ENCODE measurements around the gene RER1.

The RER1 gene

DNA sequence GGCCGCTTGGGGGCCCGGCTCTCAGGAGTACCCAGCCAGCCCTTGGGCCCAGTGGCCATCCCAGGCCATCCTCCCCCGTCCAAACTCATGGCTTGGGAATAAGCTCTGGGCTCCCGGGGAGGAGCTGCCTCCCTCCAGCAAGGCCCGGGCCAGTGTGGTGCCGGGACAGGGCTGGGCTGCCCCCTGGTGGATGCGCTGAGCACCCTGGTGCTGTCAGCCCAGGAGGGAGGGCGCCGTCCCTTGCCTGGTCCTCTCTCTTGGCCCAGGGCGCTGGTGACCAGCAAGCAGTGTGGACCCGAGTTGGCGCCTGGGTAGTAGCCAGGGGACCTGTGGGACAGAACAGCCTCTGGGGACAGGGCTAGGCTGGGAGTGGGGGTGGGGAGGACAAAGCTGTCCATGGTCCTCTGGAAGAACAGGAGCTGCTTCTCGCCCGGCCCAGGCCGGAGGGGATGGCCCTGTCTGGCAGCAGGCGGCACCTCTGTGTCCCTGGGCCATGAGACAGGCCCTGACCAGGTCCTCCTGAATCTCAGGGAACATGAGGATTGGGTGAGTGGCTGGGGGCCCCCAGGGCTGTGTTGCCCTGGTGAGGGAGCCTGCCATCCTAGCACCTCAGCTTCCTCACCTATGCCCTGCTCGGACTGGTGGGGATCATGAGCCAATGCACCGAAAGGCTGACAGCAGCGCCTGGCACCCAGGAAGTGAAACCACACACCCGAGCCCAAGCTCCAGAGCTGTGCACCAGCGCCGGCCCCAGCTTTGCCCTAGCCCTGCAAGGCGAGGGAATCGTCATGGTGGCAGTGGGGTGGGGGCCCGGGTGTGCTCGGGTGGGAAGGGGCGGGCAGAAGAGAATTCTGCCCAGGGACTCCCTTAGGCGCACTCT lies 9.7 kb upstream of the RER1 start:
- no peaks in the 10 kb centered on the region for H3K27me3 ChIP-seq (ENCODE audit: control insufficient read depth, insufficient read depth, low read length)
- H3K4me1 ChIP-seq (ENCODE audit: control insufficient read depth, insufficient read depth, low read length): peaks cover 5% of the 10 kb centered on the region
- H3K9ac ChIP-seq (ENCODE audit: low read length): no peak overlapping the region
- H3K9me3 ChIP-seq (ENCODE audit: control insufficient read depth, low read length): no peaks in the 10 kb centered on the region
- no peak overlapping the region for H3K4me3 ChIP-seq (ENCODE audit: low read length)
- H3K36me3 ChIP-seq (ENCODE audit: control insufficient read depth, insufficient read depth, low read length): no peaks in the 10 kb centered on the region

DNA sequence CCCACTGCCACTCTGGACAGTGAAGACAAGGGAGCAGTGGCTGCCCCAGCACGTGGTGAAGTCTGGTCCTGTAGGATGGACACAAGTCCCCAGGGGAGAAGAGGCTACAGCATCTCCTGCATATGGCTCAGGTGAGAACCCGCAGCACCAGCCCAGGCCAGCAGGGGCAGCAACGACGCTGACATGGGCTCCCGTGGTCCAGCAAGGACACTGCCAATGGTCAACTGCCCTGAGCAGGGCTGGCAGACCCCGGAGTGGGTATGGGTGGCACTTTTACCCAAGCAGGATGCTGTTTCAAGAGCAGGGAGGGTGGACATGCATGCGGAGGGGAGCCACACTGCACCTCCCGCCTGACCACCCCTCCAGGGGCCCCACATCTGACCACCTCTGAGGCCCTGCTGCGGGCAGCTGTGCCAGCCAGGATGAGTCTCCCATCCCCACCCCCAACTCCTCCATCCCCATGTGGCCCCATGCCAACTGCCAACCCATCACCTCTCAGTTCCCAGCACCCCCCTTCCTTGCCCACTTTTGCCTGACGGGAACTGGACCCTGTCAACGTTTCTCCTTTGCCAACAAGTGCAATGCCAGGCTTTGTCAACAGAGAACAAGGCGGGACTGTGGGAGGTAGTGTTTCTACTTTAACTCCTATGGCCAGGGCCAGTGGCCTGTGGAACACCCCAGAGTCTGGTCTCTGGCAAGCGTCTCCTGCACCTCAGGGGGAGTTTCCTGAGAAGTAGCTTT lies 8.8 kb upstream of the RER1 start:
- no peaks in the 10 kb centered on the region for H3K27me3 ChIP-seq (ENCODE audit: control insufficient read depth, insufficient read depth, low read length)
- H3K9ac ChIP-seq (ENCODE audit: low read length): no peak overlapping the region
- no peaks in the 10 kb centered on the region for H3K9me3 ChIP-seq (ENCODE audit: control insufficient read depth, low read length)
- H3K4me3 ChIP-seq (ENCODE audit: low read length): no peak overlapping the region
- no peaks in the 10 kb centered on the region for H3K36me3 ChIP-seq (ENCODE audit: control insufficient read depth, insufficient read depth, low read length)
- peaks cover 5% of the 10 kb centered on the region for H3K4me1 ChIP-seq (ENCODE audit: control insufficient read depth, insufficient read depth, low read length)

DNA sequence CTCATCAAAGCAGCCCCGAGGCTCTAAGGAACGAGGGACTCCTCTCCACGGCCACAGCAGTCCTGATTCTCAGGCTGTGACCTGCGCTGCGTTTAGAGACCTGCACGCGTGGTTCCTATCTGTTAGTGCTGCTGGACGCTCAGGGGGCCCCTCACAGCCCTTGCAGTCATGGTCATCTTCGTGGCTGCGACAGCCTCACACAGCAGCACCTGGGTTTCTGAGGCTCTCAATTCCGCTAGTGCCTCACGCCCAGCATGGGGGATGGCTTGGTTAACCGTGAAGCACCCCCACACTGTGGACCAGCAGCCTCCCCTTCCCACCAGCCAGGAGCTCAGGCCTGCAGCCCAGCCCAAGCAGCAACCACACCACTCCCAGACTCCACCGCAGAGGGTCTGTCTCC lies 8.1 kb upstream of the RER1 start:
- Histone ChIP-seq H3K4me3 (ENCODE audit: low read length) (no peak overlapping the region), H3K4me1 (ENCODE audit: control insufficient read depth, insufficient read depth, low read length) (peaks cover 5% of the 10 kb centered on the region), H3K9ac (ENCODE audit: low read length) (no peak overlapping the region), H3K27me3 (ENCODE audit: control insufficient read depth, insufficient read depth, low read length) (no peaks in the 10 kb centered on the region), H3K9me3 (ENCODE audit: control insufficient read depth, low read length) (no peaks in the 10 kb centered on the region), H3K36me3 (ENCODE audit: control insufficient read depth, insufficient read depth, low read length) (no peaks in the 10 kb centered on the region)

DNA sequence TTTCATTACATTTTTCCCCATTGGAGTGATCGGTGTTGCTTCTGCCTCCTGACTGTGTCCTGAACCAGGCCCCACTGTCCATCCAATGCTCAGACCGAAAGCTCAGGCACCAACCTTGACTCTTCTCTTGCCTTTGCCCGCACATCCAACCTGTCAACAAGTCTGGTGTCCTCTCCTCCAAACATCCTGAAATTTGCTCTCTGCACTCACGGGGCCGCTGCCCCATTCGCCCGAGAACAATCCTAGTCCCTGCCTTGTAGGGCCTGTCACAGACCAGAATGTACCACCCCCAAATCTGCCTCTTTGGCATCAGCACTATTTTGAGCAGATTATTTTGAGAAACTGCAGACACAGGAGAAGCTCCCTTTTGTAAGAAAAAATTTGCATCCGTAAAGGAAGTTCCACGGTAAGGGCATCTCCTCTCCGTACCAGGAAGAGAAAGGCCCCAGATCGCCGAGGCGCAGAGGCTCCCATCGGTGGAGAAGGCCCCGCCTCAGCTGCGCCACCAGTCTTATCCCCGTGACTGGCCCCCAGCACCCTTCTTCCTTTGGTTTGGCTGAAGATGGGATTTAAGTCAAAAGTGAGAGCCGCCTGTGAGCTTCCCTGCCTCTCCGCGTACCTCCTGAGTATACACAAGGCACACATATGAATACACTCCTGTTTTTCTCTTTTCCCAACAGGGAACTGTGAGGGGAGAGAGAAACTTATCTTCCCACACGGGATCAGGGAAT lies 7.3 kb upstream of the RER1 start:
- Histone ChIP-seq H3K4me1 (ENCODE audit: control insufficient read depth, insufficient read depth, low read length) (peaks cover 5% of the 10 kb centered on the region), H3K27me3 (ENCODE audit: control insufficient read depth, insufficient read depth, low read length) (no peaks in the 10 kb centered on the region), H3K9me3 (ENCODE audit: control insufficient read depth, low read length) (no peaks in the 10 kb centered on the region), H3K9ac (ENCODE audit: low read length) (no peak overlapping the region), H3K36me3 (ENCODE audit: control insufficient read depth, insufficient read depth, low read length) (no peaks in the 10 kb centered on the region), H3K4me3 (ENCODE audit: low read length) (no peak overlapping the region)

DNA sequence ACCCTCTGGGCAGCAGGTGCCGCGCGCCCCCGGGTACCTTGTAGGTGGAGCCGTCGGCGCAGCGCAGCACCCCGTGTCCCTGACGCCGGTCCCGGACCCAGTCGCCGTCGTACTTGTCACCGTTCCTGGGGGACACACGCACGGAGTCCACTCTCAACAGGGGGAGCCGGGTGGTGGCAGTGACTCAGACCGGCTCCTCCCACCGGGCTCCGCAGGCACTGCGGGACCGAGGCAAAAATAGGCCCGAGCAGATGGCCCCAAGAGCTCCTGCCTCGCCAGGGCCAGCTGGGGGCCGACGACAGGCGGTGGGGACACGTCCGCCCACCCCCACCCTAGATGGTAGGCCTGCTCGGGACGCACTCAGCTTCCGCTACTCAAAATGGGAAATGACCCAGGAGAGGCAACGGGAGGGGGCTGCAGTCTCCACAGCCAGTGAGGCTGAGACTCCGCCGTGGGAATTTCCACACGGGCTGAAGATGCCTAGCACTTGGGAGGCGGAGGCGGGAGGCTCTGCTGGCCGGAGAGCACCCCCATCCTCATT lies 6.6 kb upstream of the RER1 start:
- H3K4me3 ChIP-seq (ENCODE audit: low read length): no peak overlapping the region
- H3K9me3 ChIP-seq (ENCODE audit: control insufficient read depth, low read length): no peaks in the 10 kb centered on the region
- H3K27me3 ChIP-seq (ENCODE audit: control insufficient read depth, insufficient read depth, low read length): no peaks in the 10 kb centered on the region
- no peaks in the 10 kb centered on the region for H3K36me3 ChIP-seq (ENCODE audit: control insufficient read depth, insufficient read depth, low read length)
- no peak overlapping the region for H3K9ac ChIP-seq (ENCODE audit: low read length)
- H3K4me1 ChIP-seq (ENCODE audit: control insufficient read depth, insufficient read depth, low read length): peaks cover 8% of the 10 kb centered on the region

DNA sequence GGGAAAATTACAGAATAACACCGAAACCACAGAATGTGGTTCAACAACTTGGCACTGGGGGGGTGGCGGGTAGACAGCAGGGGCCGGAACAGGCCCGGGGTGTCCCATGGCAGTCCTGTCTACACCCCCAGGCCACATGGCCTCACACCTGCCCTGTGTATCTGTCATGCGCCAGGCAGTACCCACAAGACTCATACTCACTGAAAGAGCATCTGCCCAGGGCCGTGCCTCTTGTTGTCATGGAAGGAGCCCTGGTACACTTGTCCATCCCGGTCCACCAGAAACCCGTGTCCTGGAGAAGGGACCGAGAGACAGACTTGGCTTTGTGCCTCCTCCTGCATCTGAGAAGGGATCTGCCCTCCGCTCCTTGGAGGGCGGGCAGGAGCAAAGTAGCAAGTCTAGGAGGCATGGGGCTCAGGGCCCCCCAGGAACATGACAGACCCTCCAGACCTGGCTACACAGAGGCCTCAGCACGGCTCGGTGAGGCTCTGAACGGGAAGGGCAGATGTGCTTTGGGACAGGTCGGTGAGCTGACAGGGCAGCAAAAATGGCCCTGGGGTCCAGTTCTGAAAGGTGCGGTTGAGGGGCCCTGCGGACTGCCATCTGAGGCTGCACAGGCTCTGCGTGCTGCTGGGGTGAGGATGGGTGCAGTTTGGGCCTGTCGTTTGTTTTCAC lies 5.9 kb upstream of the RER1 start:
- Histone ChIP-seq H3K4me1 (ENCODE audit: control insufficient read depth, insufficient read depth, low read length) (peaks cover 15% of the 10 kb centered on the region), H3K27me3 (ENCODE audit: control insufficient read depth, insufficient read depth, low read length) (no peaks in the 10 kb centered on the region), H3K9me3 (ENCODE audit: control insufficient read depth, low read length) (no peaks in the 10 kb centered on the region), H3K4me3 (ENCODE audit: low read length) (no peak overlapping the region), H3K36me3 (ENCODE audit: control insufficient read depth, insufficient read depth, low read length) (no peaks in the 10 kb centered on the region), H3K9ac (ENCODE audit: low read length) (no peak overlapping the region)

DNA sequence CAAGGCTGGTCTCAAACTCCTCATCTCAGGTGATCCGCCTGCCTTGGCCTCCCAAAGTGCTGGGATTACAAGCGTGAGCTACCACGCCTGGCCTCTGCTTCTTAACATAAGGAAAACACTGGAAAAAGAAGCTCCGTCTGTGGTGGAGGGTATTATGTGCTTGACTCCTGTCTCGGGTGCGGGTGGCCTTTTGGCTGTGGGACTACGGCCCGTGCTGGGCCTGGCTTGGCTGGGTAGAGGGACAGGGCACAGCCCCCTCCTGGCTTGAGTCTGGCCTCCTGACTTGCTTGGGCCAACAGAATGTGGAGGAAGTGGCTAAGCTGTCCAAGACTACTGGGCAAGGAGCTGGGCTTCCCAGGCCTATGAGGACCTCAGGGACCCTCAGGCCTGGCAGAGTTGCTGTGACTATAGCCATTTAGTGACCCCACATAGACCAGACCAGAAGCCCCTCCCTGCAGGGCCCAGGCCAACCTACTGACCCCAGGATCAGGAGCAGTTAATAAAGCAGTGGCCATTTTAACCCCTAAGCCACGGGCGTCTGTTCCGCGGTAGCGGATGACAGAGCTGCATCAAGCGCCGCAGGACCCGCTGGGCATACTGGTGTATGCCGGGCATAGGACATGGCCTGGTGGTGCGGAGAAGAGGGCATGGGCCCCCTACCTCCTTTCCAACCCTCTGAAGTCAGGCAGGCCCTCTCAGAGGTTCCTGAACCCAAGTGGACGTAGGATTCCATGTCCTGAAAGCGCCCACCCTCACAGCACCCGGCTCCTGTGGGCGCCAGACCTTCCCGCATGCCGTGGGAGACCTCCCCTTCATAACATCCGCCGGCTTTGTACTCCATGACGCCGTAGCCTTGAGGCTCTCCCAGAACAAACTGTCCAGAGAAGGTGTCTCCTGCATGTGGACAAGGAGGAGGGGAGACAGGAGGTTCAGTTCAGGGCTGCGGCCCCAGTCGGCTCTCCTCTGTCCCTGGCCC lies 4.7 kb upstream of the RER1 start:
- H3K36me3 ChIP-seq (ENCODE audit: control insufficient read depth, insufficient read depth, low read length): no peaks in the 10 kb centered on the region
- peaks cover 13% of the 10 kb centered on the region for H3K4me1 ChIP-seq (ENCODE audit: control insufficient read depth, insufficient read depth, low read length)
- H3K27me3 ChIP-seq (ENCODE audit: control insufficient read depth, insufficient read depth, low read length): no peaks in the 10 kb centered on the region
- H3K9me3 ChIP-seq (ENCODE audit: control insufficient read depth, low read length): no peaks in the 10 kb centered on the region
- H3K9ac ChIP-seq (ENCODE audit: low read length): no peak overlapping the region
- H3K4me3 ChIP-seq (ENCODE audit: low read length): no peak overlapping the region

DNA sequence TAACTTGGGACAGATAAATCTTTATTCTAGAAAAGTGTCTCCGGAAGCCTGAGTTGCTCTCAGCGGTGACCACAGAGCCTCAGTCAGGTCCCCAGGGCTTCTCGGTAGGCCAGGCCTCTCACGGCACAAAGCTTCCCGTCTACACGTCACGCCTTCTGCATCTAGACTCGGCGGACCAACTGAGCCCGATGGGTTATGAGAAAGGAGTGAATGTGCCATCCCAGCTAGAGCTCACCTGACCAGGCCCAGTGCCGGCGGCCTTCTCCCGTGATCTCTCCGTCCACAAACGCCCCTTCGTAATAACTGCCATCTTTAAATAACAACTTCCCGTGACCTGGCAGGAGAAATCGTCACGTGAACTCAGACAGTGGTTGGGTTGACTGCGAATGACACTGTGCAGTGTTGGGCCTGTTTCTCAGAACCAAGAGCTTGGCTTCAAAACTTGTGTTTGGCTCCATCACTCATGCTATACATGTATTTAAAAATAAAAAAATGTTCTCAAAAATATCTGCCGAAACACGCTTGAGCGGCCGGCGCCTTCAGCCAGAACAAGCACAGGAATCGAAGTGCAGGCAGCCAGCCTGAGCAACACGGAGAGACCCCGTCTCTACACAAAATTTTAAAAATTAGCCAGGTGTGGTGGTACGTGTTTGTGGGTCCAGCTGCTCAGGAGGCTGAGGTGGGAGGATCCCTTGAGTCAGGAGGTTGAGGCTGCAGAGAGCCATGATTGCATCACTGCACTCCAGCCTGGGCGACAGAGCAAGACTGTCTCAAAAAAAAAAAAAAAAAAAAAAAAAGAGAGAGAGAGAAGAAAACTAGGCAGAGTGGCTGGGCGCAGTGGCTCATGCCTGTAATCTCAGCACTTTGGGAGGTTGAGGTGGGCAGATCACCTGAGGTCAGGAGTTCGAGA lies 3.4 kb upstream of the RER1 start:
- peaks cover 21% of the 10 kb centered on the region for H3K4me1 ChIP-seq (ENCODE audit: control insufficient read depth, insufficient read depth, low read length)
- no peak overlapping the region for H3K9ac ChIP-seq (ENCODE audit: low read length)
- peaks cover 4% of the 10 kb centered on the region for H3K36me3 ChIP-seq (ENCODE audit: control insufficient read depth, insufficient read depth, low read length)
- no peak overlapping the region for H3K4me3 ChIP-seq (ENCODE audit: low read length)
- H3K9me3 ChIP-seq (ENCODE audit: control insufficient read depth, low read length): no peaks in the 10 kb centered on the region
- H3K27me3 ChIP-seq (ENCODE audit: control insufficient read depth, insufficient read depth, low read length): no peaks in the 10 kb centered on the region

DNA sequence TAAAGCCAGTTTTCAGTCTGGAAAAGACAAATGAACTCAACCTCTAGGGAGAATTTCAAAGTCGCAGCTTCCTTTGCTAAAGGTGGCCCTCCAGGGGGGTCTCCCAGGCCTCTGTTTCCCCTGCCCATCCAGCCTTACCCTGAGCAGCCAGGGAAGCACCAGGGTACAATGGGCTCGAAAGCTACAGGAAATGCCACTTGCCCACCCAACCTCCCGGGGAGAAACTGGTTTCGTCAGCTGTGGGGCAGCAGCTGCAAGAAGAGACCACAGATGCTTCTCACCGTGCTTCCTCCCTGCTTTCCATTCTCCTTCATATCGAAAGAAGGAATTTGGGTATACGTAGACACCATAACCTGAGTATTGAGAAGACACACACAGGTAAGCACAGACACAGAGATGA lies 2.0 kb upstream of the RER1 start:
- Histone ChIP-seq H3K9ac (ENCODE audit: low read length) (no peak overlapping the region), H3K9me3 (ENCODE audit: control insufficient read depth, low read length) (no peaks in the 10 kb centered on the region), H3K36me3 (ENCODE audit: control insufficient read depth, insufficient read depth, low read length) (peaks cover 10% of the 10 kb centered on the region), H3K27me3 (ENCODE audit: control insufficient read depth, insufficient read depth, low read length) (no peaks in the 10 kb centered on the region), H3K4me1 (ENCODE audit: control insufficient read depth, insufficient read depth, low read length) (peaks cover 34% of the 10 kb centered on the region), H3K4me3 (ENCODE audit: low read length) (no peak overlapping the region)

DNA sequence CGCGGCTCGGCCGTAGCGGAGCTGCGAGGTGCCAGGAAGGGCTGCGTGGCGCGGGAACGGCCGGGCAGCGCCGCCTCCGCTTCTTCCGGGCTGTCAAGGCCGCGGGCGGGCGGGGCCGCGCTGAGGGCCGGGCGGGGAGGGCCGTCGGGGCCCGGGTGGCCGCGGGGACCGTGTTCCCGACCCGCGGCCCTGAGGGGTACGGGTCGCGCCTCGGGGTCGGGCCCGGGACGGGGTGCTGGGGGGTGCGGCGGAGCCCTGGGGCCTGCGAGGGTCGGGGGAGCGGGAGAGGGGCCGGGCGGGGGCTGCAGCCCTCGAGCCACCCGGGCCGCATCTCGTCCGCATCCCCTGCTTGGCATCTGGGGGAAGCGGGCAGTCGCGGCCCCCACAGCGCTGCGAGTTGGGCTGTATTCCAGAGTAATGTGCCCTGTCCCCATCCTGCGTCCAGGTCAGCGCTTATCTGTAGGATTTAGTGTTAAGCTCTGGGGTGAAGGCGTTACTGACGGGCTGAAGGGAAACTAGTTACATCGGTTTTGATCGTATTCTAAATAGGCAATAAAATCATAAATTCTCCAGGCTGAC lies 379 bp downstream of the RER1 start:
- Histone ChIP-seq H3K9ac (ENCODE audit: low read length) (peak overlapping the region; percentile 53), H3K4me3 (ENCODE audit: low read length) (peak overlapping the region; percentile 2), H3K9me3 (ENCODE audit: control insufficient read depth, low read length) (no peaks in the 10 kb centered on the region), H3K36me3 (ENCODE audit: control insufficient read depth, insufficient read depth, low read length) (peaks cover 16% of the 10 kb centered on the region), H3K27me3 (ENCODE audit: control insufficient read depth, insufficient read depth, low read length) (no peaks in the 10 kb centered on the region), H3K4me1 (ENCODE audit: control insufficient read depth, insufficient read depth, low read length) (peaks cover 41% of the 10 kb centered on the region)

Measured in mucosa of stomach (tissue), 1 donor.